H9 (cell line): ENCODE results near the gene JMJD1C. TPM values are rescaled to one million over a fixed set of nuclear protein-coding genes. Genes with fewer than 3 reads are reported as not detected.

Source experiments
- DNase-seq: peaks from one replicate; pipeline ENCODE4 v3.0.0-alpha.2; 2017
- H2AFZ ChIP-seq: one replicate; pipeline ENCODE4 v1.6.1; 2013; ENCODE audit warnings: mild to moderate bottlenecking, low read length, control low read depth, moderate library complexity
- H2AK5ac ChIP-seq: 2 replicates; pipeline ENCODE4 v1.6.1; 2013; ENCODE audit warnings: low read length, control low read depth, mixed read lengths; ENCODE audit not compliant: insufficient read length
- H2BK120ac ChIP-seq: one replicate; pipeline ENCODE4 v1.6.1; 2013; ENCODE audit warnings: low read depth, mild to moderate bottlenecking, low read length, control low read depth, inconsistent platforms; ENCODE audit not compliant: poor library complexity, severe bottlenecking
- H2BK12ac ChIP-seq: 2 replicates; pipeline ENCODE4 v1.6.1; 2013; ENCODE audit warnings: low read length, control low read depth, mixed read lengths, low read depth; ENCODE audit not compliant: insufficient read length
- H2BK15ac ChIP-seq: 2 replicates; pipeline ENCODE4 v1.6.1; 2013; ENCODE audit warnings: low read depth, low read length, control low read depth
- H2BK20ac ChIP-seq: one replicate; pipeline ENCODE4 v1.6.1; 2013; ENCODE audit warnings: low read depth, mild to moderate bottlenecking, low read length, control low read depth, inconsistent platforms; ENCODE audit not compliant: poor library complexity, severe bottlenecking
- H2BK5ac ChIP-seq: 2 replicates; pipeline ENCODE4 v1.6.1; 2013; ENCODE audit warnings: low read length, control low read depth, mixed read lengths; ENCODE audit not compliant: insufficient read length
- H3K14ac ChIP-seq: 2 replicates; pipeline ENCODE4 v1.6.1; 2013; ENCODE audit warnings: low read length, control low read depth; ENCODE audit not compliant: insufficient read depth
- H3K18ac ChIP-seq: 2 replicates; pipeline ENCODE4 v1.6.1; 2013; ENCODE audit warnings: low read depth, mild to moderate bottlenecking, mixed read lengths, low read length, control low read depth; ENCODE audit not compliant: insufficient read length
- H3K23ac ChIP-seq: 2 replicates; pipeline ENCODE4 v1.6.1; 2013; ENCODE audit warnings: low read length, control low read depth, mixed read lengths, low read depth; ENCODE audit not compliant: insufficient read length
- H3K23me2 ChIP-seq: 2 replicates; pipeline ENCODE4 v1.6.1; 2013; ENCODE audit warnings: low read depth, mild to moderate bottlenecking, mixed read lengths, low read length, control low read depth; ENCODE audit not compliant: insufficient read length, poor library complexity, severe bottlenecking
- H3K27ac ChIP-seq: 2 replicates; pipeline ENCODE4 v1.5.1; 2013; ENCODE audit warnings: low read length, control low read depth, mixed read lengths, low read depth; ENCODE audit not compliant: insufficient read length
- H3K27me3 ChIP-seq: 2 replicates; pipeline ENCODE4 v1.6.1; 2013; ENCODE audit warnings: low read length, control low read depth, inconsistent platforms; ENCODE audit not compliant: insufficient read depth
- H3K4ac ChIP-seq: 2 replicates; pipeline ENCODE4 v1.6.1; 2013; ENCODE audit warnings: low read depth, mild to moderate bottlenecking, control low read depth, inconsistent platforms, low read length, moderate library complexity
- H3K4me1 ChIP-seq: 2 replicates; pipeline ENCODE4 v1.6.1; 2013; ENCODE audit warnings: low read length, control low read depth, inconsistent platforms; ENCODE audit not compliant: insufficient read depth
- H3K4me2 ChIP-seq: 2 replicates; pipeline ENCODE4 v1.6.1; 2013; ENCODE audit warnings: low read length, control low read depth, mixed read lengths; ENCODE audit not compliant: insufficient read length, insufficient read depth
- H3K56ac ChIP-seq: 2 replicates; pipeline ENCODE4 v1.6.1; 2013; ENCODE audit warnings: low read depth, mild to moderate bottlenecking, mixed read lengths, low read length, control low read depth; ENCODE audit not compliant: insufficient read length
- H3K79me1 ChIP-seq: 2 replicates; pipeline ENCODE4 v1.6.1; 2013; ENCODE audit warnings: low read depth, mild to moderate bottlenecking, moderate library complexity, low read length, control low read depth, inconsistent platforms; ENCODE audit not compliant: insufficient read depth, poor library complexity, severe bottlenecking
- H3K79me2 ChIP-seq: 2 replicates; pipeline ENCODE4 v1.6.1; 2013; ENCODE audit warnings: low read length, control low read depth, inconsistent platforms; ENCODE audit not compliant: insufficient read depth
- H3K9ac ChIP-seq: 2 replicates; pipeline ENCODE4 v1.6.1; 2013; ENCODE audit warnings: low read length, control low read depth, mixed read lengths; ENCODE audit not compliant: insufficient read length; ENCODE audit errors: extremely low read depth
- H3K9me3 ChIP-seq: one replicate; pipeline ENCODE4 v1.6.1; 2013; ENCODE audit warnings: low read depth, low read length, inconsistent platforms; ENCODE audit not compliant: control insufficient read depth
- H3T11ph ChIP-seq: one replicate; pipeline ENCODE4 v1.6.1; 2013; ENCODE audit warnings: mild to moderate bottlenecking, low read length, control low read depth, inconsistent platforms
- H4K20me1 ChIP-seq: one replicate; pipeline ENCODE4 v1.6.1; 2013; ENCODE audit not compliant: control insufficient read depth, insufficient read length, insufficient read depth
- H4K5ac ChIP-seq: 2 replicates; pipeline ENCODE4 v1.6.1; 2013; ENCODE audit warnings: low read depth, mild to moderate bottlenecking, mixed read lengths, low read length, control low read depth; ENCODE audit not compliant: insufficient read length
- H4K8ac ChIP-seq: replicated peaks from 2 replicates; pipeline ENCODE4 v1.6.1; 2013; ENCODE audit warnings: low read length, control low read depth, mixed read lengths, low read depth; ENCODE audit not compliant: insufficient read length
- H4K91ac ChIP-seq: 2 replicates; pipeline ENCODE4 v1.6.1; 2013; ENCODE audit warnings: low read depth, mild to moderate bottlenecking, moderate library complexity, mixed read lengths, low read length, control low read depth; ENCODE audit not compliant: insufficient read length
- H3K27ac Mint-ChIP-seq, 3 experiments: 2 replicates in 2 of 3; 3 replicates in 1 of 3; pipeline ENCODE4 v1.8.0; 2020 to 2021; ENCODE audit warnings: mixed read lengths in 3 of 3, mild to moderate bottlenecking in 1 of 3, moderate library complexity in 1 of 3
- H3K27me3 Mint-ChIP-seq: 2 replicates; pipeline ENCODE4 v1.8.0; 2021; ENCODE audit warnings: low read depth, mild to moderate bottlenecking, moderate library complexity, mixed read lengths
- H3K36me3 Mint-ChIP-seq, 3 experiments: 2 replicates in 2 of 3; 3 replicates in 1 of 3; pipeline ENCODE4 v1.8.0; 2020 to 2021; ENCODE audit warnings: low read depth in 3 of 3, mixed read lengths in 3 of 3; ENCODE audit not compliant: insufficient read depth in 1 of 3
- H3K4me1 Mint-ChIP-seq, 2 experiments: 2 replicates each; pipeline ENCODE4 v1.8.0; 2020; ENCODE audit warnings: mixed read lengths in 2 of 2
- H3K4me3 Mint-ChIP-seq, 2 experiments: 2 replicates in 1 of 2; 3 replicates in 1 of 2; pipeline ENCODE4 v1.8.0; 2020 to 2021; ENCODE audit warnings: mild to moderate bottlenecking in 2 of 2, mixed read lengths in 2 of 2, moderate library complexity in 1 of 2
- H3K9me3 Mint-ChIP-seq, 2 experiments: 2 replicates in 1 of 2; 3 replicates in 1 of 2; pipeline ENCODE4 v1.8.0; 2020; ENCODE audit warnings: mild to moderate bottlenecking in 2 of 2, mixed read lengths in 2 of 2, moderate library complexity in 1 of 2
- CTCF ChIP-seq: fragments of 200-600 bp; sonication (generic); conservative IDR thresholded peaks from 3 replicates; pipeline ENCODE4 v1.8.0; 2021; ENCODE audit warnings: antibody characterized with exemption, mild to moderate bottlenecking
- WGBS: extraction: QIAGEN DNeasy Blood & Tissue Kit; methylation state at CpG from one replicate; pipeline ENCODE4 v1.1.7; 2013; ENCODE audit warnings: missing lambda C conversion rate, low lambda C conversion rate, mixed read lengths; ENCODE audit not compliant: insufficient read length; ENCODE audit errors: extremely low coverage; 5-methylcytosine and 5-hydroxymethylcytosine counted together
- total RNA-seq: library from RNA; stranded (reverse); gene quantifications from 2 replicates; pipeline ENCODE4 v1.2.1, GENCODE V29; 2021

JMJD1C gene
- total RNA-seq, 1 experiment from 2014 or later = 200 TPM

- Mint-ChIP-seq H3K27me3 (peaks cover 3% of the 10 kb centered on the region; the same call in 1 of the 2 replicates), H3K4me1 (peaks cover 20 to 23% of the 10 kb centered on the region in 2 experiments), H3K4me3 (peak within 1 kb of the TSS; percentile 82 to 87), H3K27ac (peak within 1 kb of the TSS; percentile 66 to 97 (median 93); a peak in 6 of 7 replicates), H3K9me3 (peaks cover 14 to 16% of the 10 kb centered on the region in 2 experiments; a peak in 4 of 5 replicates), H3K36me3 (peaks cover 0 to 17% (median 8%) of the 10 kb centered on the region in 3 experiments; a peak in 5 of 7 replicates)
- no peaks in the 10 kb centered on the region for H4K20me1 ChIP-seq
- no peaks in the 10 kb centered on the region for H3K9me3 ChIP-seq
- peak within 1 kb of the TSS; percentile 80 for H3K4me2 ChIP-seq
- H3K4me1 ChIP-seq = no peaks in the 10 kb centered on the region; the same call in 1 of the 2 replicates
- no peak within 1 kb of the TSS for H4K5ac ChIP-seq
- no peak for TF ChIP-seq CTCF
- no peak within 1 kb of the TSS for H3T11ph ChIP-seq
- H2AFZ ChIP-seq = no peak within 1 kb of the TSS
- peaks cover 30% of the 10 kb centered on the region for H3K79me2 ChIP-seq
- H2AK5ac ChIP-seq = no peak within 1 kb of the TSS
- no peak within 1 kb of the TSS for H3K56ac ChIP-seq
- H2BK20ac ChIP-seq = no peak within 1 kb of the TSS
- H2BK12ac ChIP-seq = no peak within 1 kb of the TSS
- H3K23ac ChIP-seq = no peak within 1 kb of the TSS
- no peak within 1 kb of the TSS for H2BK15ac ChIP-seq
- no peak within 1 kb of the TSS for H4K8ac ChIP-seq
- H3K27me3 ChIP-seq = no peaks in the 10 kb centered on the region
- no peaks in the 10 kb centered on the region for H3K79me1 ChIP-seq
- no CpG with 5 or more reads among the region's 55 CpGs for WGBS
- H3K27ac ChIP-seq = no peak within 1 kb of the TSS
- H2BK5ac ChIP-seq = no peak within 1 kb of the TSS
- DNase-seq = peak; percentile 99
- H3K4ac ChIP-seq = no peak within 1 kb of the TSS
- peak within 1 kb of the TSS; percentile 68 for H3K14ac ChIP-seq
- peaks cover 6% of the 10 kb centered on the region for H3K23me2 ChIP-seq
- no peak within 1 kb of the TSS for H4K91ac ChIP-seq
- H3K9ac ChIP-seq = peak within 1 kb of the TSS; percentile 81
- H3K18ac ChIP-seq = peak within 1 kb of the TSS; percentile 34
- H2BK120ac ChIP-seq = no peak within 1 kb of the TSS
Observed at GRCh38 chr10:63133056-63133820, 332.5 kb downstream of the JMJD1C start, which contains the start of gene NRBF2. Gene NRBF2, plus strand, starts transcription at chr10:63133328. Its CDS starts 143 bp downstream, at chr10:63133471.
